NCI-H69 (cell line): ENCODE results near the gene C19orf38.
"Not testable (repeated sequence)": the region's sequence is repeated elsewhere in the genome, so short reads cannot be mapped to it uniquely, and the experiment has no call there.

Experiments used
- DNase-seq: peaks from one replicate; lab custom pipeline; 2025; lab: John Stamatoyannopoulos, UW

C19orf38 gene

DNA sequence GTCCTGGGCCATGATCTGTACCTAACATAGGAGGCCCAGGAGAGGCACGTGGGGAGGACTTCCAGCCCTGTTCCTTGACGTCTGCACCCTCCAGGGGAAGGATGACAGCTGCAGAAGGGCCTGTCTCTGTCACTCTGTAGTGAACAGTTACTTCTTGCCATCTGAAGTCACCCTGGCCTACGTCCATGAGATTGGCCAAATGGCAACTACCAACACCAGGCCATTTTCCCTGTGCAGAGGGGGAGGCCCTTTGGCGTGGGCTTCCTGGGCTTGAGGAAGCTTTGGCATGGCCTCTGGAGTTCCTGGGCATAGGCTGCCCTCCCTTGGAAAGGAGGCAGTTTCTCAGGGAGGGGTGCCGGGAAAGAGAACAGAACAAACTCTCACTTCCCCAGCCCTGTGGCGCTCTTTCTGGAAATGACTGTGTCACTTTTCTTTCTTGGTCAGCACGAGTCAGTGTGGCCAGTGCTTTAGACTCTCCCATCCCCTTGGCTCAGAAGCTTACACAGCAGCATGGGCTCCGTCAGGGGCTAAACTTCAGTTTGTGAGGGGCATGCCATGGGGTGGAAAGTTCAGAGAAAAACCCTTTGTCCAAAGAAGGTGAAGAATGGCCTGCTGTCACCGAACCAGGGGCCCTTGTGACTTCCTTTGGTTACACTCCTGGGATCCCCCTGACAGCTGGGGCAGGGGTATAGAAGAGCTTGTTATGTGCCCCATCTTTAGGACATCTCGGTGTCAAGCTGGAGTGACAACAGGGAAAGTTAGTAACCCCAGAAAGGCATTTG, 28.4 kb downstream of the C19orf38 start:
- no peak for DNase-seq

DNA sequence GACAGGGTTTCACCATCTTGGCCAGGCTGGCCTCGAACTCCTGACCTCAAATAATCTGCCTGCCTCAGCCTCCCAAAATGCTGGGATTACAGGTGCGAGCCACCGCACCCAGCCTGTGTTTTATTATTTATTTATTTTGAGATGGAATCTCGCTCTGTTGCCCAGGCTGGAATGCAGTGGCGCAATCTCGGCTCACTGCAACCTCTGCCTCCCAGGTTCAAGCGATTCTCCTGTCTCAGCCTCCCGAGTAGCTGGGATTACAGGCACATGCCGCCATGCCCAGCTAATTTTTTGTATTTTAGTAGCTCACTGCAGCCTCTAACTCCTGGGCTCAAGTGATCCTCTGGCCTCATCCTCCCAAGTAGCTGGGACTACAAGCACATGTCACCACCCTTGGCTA, 29.4 kb downstream of the C19orf38 start:
- not testable (repeated sequence) for DNase-seq

- no peak for DNase-seq
These were observed 30.0 kb downstream of the C19orf38 start for GRCh38 chr19:10878253-10878652.

DNA sequence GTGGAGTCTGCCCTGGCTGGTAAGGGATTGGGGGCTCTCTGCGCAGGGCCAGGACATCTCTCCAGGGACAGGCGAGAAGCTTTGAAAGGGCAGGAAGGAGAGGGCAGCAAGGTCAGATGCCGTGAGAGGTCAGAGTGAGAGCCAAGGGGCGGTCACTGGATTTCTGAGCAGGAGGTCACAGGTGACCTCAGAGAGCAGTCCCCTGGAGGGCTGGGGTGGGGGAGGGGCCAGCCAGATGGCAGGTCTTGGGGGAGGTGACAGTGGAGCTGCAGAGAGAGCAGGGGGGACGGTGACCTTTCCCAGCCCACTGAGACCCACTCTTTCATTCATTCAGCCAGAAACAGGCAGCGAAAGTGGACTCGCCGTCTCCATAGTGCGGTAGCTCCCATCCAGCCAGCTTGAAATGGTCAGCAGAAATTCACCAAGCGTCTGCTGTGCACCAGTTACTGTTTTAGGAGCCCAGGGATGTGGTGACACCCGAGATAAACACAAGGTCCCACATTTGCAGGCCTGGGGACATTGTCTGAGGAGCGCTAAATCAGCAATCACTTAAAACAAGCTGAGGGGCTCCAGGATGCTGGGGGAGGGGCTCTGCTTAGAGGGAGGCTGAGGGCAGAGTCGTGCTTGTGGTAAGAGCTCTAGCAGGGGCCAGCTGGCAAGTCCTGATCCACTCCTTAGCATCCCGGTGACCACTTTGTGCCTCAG, 33.3 kb downstream of the C19orf38 start:
- no peak for DNase-seq

DNA sequence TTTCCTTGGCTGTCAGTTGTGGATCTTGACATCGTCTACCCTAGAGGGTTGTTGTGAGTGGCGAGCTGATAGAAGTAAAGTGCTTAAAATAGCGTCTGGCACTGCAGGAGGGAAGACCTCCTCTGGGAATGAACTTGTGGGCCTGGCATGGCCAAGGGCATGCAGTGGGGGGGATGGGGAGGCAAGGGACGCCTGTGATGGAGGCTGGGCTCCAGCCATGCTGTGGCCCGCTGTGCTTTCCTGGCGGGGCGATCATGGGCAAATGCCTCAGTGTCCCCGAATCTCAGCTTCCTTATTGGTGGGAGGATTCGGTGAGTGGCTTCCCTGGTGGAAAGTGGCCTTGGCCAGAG, 33.9 kb downstream of the C19orf38 start:
- no peak for DNase-seq

DNA sequence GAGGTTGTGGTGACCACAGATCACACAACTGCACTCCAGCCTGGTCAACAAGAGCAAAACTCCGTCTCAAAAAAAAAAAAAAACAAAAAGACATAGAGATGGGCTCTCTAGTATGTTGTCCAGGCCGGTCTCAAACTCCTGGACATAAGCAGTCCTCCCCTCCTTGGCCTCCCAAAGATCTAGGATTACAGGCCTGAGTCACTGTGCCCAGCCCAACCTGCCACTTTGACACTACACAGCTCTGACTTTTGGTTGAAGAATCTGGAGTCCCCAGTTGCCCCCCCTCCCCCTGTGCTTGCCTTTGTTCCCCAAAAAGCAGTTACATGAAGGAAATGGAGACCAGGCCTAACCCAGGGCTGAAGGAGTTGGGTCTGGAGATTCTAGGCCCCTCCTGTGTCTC, 36.1 kb downstream of the C19orf38 start:
- DNase-seq: peak; percentile 14

DNA sequence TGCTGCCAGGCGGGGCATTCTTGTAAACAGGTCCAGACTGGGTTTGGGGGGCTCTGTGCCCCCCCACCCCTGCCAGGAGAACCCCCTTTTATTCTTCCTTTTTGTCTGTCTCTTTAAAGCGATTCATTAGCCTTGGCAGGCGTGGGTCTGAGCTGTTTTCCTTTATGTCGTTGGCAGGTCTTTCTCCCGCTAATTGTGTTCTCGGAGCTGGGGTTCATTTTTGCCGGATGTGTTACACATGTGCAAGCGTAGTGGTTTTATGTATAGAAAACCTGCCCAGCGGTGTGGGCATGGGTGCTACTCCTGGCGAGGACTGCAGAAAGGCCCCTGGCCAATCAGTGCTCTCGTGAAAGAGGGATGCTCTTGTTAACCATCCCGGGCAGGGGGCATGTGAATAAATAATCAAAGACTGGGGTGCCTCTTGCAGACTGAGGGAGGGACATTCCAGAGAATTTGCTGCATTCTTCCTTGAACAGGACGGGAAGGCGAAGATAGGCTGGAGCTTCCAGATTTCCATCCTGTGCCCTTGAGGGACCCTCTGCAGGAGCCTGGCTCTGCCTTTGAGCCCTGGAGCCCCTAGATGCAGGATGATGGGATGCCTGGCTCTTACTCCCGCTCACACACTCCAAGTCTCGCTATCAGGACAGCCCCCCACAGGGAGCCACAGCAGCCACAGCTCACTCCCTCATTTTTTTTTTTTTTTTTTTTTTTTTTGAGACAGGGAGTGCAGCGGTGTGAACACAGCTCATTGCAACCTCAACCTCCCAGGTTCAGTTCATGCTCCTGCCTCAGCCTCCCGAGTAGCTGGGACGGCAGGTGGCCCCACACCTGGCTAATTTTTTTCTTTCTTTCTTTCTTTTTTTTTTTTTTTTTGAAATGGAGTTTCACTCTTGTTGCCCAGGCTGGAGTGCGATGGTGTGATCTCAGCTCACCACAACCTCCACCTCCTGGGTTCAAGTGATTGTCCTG, 37.3 kb downstream of the C19orf38 start:
- peak; percentile 47 for DNase-seq

DNA sequence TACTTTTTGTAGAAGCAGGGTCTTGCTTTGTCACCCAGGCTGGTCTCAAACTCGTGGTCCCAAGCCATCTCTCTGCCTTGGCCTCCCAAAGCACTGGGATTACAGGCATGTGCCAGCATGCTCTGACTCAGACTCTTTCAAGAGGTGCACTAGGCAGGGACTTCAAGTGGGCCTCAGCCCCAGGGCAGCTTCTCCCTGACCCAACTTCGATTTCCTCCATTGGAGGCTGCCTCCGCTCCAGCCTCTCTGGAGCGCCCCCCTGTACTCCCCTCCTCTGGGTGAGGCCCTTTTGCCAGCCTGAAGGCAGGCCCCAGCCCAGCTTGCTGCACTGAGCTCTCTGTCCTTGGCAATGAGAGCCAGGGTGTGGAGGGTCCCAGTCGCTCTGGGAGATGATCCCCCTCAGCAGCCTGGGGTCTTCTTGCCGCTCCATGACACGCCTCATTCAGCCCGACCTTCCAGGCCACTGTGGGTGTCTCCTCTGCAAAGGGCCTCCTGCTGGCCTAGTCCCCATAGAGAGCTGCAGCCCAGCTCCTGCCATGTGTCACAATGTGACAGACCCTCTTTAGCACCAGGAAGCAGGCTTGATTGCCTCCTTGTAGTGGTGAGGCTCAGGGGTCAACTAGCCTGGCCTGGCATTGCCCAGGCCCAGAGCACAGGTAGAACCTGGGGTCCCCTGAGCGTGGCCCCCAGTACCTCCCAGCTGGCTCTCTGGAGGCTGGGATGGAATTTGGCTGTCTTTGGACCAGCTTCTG, 39.6 kb downstream of the C19orf38 start:
- DNase-seq: peak; percentile 70

DNA sequence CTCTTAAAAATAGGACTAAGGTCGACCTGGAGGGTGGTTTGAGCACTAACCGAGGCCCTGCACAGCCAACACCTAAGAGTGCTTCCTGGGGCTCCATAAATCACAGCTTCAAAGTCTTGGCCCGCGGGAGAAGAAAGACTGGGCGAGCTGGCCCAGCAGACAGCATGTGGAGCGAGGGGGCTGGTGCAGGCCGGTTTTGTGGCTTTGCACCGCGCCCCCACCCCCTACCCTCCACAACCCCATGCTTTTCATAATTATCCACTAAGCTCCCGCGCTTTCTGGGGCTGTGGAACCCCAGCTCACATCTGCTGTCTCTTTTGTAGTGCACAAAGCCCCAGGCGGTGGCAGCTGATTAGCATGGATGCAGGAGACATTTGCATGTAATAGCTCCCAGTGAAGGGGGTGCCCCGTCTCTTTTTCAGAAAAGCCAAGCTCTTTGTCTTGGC, 40.2 kb downstream of the C19orf38 start:
- DNase-seq: peak; percentile 99

DNA sequence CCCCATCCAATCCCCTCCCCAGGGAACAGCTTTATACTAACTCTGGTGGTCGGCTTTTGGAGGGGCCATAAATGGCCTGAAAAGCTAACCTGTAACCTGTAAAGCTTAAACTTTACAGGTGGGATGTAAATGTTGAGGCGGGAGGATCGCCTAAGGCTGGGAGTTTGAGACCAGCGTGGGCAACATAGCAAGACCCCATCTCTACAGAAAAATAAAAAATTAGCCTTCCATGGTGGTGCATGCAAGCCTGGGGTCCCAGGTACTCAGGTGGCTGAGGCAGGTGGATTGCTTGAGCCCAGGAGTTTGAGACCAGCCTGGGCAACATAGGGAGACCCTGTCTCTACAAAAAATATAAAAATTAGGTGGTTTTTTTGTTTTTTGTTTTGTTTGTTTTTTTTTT, 41.7 kb downstream of the C19orf38 start:
- DNase-seq: no peak

GRCh38 chr19:10891405-10892086, 43.3 kb downstream of the C19orf38 start:
- peak; percentile 93 for DNase-seq

GRCh38 chr19:10892256-10892655, 44.0 kb downstream of the C19orf38 start:
- DNase-seq: peak; percentile 65

- DNase-seq: peak; percentile 36
These were observed 46.6 kb downstream of the C19orf38 start for GRCh38 chr19:10894911-10895213.

DNA sequence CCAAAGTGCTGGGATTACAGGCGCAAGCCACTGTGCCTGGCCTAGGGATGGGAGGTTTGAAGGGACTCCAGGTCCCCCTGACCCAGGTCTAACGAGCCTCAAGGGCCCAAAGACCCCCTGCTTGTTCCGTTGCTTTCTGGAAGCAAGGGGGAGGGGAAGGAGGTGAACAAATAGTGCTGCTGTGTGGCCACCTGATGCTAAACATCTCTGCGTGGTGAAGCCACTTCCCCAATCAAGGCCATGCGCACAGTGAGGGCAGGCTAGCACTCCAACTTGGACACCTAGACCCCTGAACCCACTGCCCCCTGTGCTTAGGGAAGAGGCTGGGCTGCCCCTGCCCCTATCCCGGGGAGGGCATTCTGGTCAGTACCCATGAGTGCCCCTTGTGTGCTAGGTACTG, 47.1 kb downstream of the C19orf38 start:
- DNase-seq: no peak

GRCh38 chr19:10895920-10896319, 47.7 kb downstream of the C19orf38 start:
- DNase-seq: no peak

DNA sequence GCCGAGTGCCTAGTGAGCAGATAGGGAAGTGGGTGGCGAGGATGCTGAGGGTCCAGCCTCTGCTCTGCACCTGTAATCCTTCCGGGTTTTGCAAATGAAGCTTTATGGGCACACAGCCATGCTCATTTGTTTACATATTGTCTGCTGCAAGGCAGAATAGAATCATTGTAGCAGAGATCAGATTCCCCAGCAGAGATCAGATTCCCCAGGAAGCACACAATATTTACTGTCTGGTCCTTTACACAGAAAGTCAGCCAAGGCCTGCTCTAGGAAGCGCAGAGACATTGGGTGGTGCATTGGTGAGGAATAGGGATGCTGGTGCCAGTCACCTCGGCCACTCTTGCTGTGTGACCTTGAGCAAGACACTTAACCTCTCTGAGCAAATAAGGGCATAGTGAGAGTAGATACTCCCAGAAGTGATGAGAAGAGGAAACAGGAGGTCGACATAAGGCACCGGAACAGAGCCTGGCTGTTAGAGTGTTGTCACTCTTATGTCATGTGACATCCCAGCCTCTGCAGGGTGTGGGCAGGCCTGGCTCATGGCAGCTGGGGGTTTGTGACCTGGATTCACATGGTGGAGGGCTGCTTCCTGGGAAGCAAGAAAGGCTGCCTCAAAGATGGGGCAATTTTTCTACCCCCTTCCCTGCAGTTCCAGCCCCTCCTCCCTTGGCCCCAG, 48.8 kb downstream of the C19orf38 start:
- DNase-seq: peak; percentile 93

DNA sequence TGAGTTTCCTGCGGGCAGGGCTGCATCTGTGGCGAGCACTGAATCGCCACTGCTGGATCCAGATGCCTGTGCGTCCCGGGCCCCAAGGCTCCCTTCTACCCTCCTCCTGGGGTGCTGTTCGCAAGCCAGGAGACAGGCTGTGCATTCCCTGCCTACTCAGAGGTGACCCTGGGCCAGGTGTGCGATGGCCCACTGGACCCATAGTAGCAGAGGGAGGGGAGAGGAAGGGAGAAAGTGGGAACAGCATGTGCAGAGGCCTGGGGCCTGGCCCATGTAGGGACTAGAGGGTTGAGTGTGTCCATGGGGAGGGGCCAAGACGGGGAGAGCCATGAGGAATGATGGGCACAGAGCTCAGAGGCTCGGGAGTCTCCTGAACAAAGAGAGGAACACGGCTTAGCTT, 50.4 kb downstream of the C19orf38 start:
- DNase-seq: no peak

DNA sequence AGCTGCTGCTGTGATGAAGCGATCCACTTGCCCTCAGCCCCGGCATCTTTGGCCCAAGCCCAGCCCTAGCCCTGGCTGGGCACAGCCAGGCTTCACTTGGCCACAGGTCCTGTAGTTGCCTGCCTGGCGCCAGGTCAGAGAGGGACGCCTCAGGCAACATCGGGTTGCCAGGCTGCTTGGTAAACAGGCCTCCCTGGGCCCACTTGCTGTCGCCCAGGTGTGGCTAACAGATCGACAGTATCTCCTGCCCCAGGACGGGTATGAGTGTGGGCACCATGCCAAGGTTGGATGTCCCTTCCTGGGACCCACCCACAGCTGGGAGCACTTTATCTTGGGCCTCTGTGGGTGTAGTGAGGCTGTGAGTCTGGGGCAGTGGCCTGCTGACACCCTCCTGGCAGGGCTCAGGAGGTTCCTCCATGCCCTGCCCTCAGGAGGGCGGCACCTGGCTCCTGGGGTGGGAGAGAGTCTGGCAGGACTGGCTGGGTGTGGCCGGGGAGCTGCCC, 51.0 kb downstream of the C19orf38 start:
- peak; percentile 95 for DNase-seq

GRCh38 chr19:10907925-10908324, 59.7 kb downstream of the C19orf38 start:
- no peak for DNase-seq

DNA sequence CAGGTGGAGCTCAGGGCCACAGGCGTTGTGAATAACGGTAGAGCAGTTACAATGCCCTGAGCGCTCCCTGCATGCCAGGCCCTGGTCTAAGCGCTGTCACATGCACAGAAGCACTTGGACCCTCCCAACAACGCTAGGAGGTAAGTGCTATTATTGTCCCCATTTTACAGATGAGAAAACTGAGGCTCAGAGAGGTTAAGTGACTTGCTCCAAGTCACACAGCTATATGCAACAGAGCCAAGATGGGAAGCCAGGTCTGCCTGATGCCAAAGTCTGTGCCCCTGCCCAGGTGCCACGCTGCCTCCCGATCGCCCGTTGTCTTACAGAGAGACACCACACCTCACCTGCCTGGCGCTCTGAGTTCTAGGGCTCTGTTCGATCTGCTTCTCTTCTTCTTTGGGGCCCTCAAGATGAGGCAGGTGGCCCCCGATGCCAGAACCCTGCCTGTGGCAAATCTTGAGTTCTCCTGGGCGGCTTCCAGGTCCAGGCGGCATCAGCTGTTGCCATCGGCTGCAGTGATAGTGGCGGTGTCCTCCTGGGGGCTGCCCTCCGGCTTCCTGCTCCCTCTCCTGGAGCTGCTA, 60.3 kb downstream of the C19orf38 start:
- no peak for DNase-seq
